Natural killer cell (primary cell): ENCODE results near the gene MELK. TPM values are rescaled to one million over a fixed set of nuclear protein-coding genes. Genes with fewer than 3 reads are reported as not detected.

Experiments
- ATAC-seq, 3 donors: fragments of 150-1000 bp in 2 of 3; fragments of 200-7000 bp in 1 of 3; cut with Tn5 transposase; 1 replicate in 1 of 3; 2 replicates in 2 of 3; pipeline ENCODE4 v1.10.0; 2021; ENCODE audit warnings: mild to moderate bottlenecking in 2 of 3, moderate library complexity in 2 of 3
- DNase-seq, 2 donors: peaks; one replicate each; pipeline versions ENCODE4 v3.0.0 to v3.0.0-alpha.2; 2013 to 2021; ENCODE audit warnings: mixed read lengths in 1 of 2
- H3K27ac ChIP-seq: one replicate; pipeline ENCODE4 v1.5.1; 2013; ENCODE audit warnings: mild to moderate bottlenecking, low read length
- H3K27me3 ChIP-seq: one replicate; pipeline ENCODE4 v1.6.1; 2013; ENCODE audit warnings: low read length; ENCODE audit not compliant: control insufficient read depth, insufficient read depth
- H3K36me3 ChIP-seq: one replicate; pipeline ENCODE4 v1.6.1; 2013; ENCODE audit warnings: low read length; ENCODE audit not compliant: control insufficient read depth, insufficient read depth
- H3K4me1 ChIP-seq: one replicate; pipeline ENCODE4 v1.6.1; 2013; ENCODE audit warnings: low read length; ENCODE audit not compliant: control insufficient read depth, insufficient read depth
- H3K4me3 ChIP-seq: one replicate; pipeline ENCODE4 v1.5.1; 2013; ENCODE audit warnings: low read length
- H3K9me3 ChIP-seq: one replicate; pipeline ENCODE4 v1.6.1; 2013; ENCODE audit warnings: low read length; ENCODE audit not compliant: control insufficient read depth, insufficient read depth
- H3K27ac Mint-ChIP-seq, 2 donors: one replicate each; pipeline ENCODE4 v1.8.0; 2022; ENCODE audit warnings: mild to moderate bottlenecking in 2 of 2, mixed read lengths in 2 of 2, moderate library complexity in 1 of 2
- H3K27me3 Mint-ChIP-seq, 2 donors: one replicate each; pipeline ENCODE4 v1.8.0; 2022; ENCODE audit warnings: low read depth in 2 of 2, mixed read lengths in 2 of 2
- H3K36me3 Mint-ChIP-seq: one replicate; pipeline ENCODE4 v1.8.0; 2022; ENCODE audit warnings: mixed read lengths
- H3K4me1 Mint-ChIP-seq, 2 donors: one replicate each; pipeline ENCODE4 v1.8.0; 2022; ENCODE audit warnings: mixed read lengths in 2 of 2
- H3K4me3 Mint-ChIP-seq: one replicate; pipeline ENCODE4 v1.8.0; 2022; ENCODE audit warnings: mild to moderate bottlenecking, moderate library complexity, mixed read lengths
- H3K9me3 Mint-ChIP-seq, 2 donors: one replicate each; pipeline ENCODE4 v1.8.0; 2022; ENCODE audit warnings: mixed read lengths in 2 of 2
- CTCF ChIP-seq: fragments of 200-600 bp; IDR thresholded peaks from one replicate; pipeline ENCODE4 v1.8.0; 2022; ENCODE audit warnings: antibody characterized with exemption
- WGBS: methylation state at CpG from one replicate; pipeline ENCODE4 v1.1.7; 2013; ENCODE audit warnings: missing lambda C conversion rate; ENCODE audit not compliant: insufficient coverage; 5-methylcytosine and 5-hydroxymethylcytosine counted together
- intact Hi-C: fragments of 100-400 bp; cut with micrococcal nuclease; formaldehyde crosslinking; loops from one replicate; pipeline ENCODE4 v1.14.2; 2022
- total RNA-seq, 4 donors: library from RNA; stranded (reverse); fragments of 120-200 nt in 1 of 4; gene quantifications; one replicate each; pipeline versions ENCODE4 v1.2.3 to v1.2.4, GENCODE V29; 2013 to 2022

Gene MELK
- total RNA-seq, 3 donors from 2014 or later (not counting 1 experiment from before 2014, with no cell fraction given): 1.3 to 1.6 (median 1.5) TPM

- intact Hi-C loops: no loop called here
- ATAC-seq (no peak), DNase-seq (no peak)
- no peak overlapping the region for H3K27ac ChIP-seq
- H3K36me3 ChIP-seq: no peaks in the 10 kb centered on the region
- Mint-ChIP-seq H3K4me3 (no peak overlapping the region), H3K9me3 (no peaks in the 10 kb centered on the region), H3K4me1 (no peaks in the 10 kb centered on the region), H3K27ac (no peak overlapping the region), H3K36me3 (no peaks in the 10 kb centered on the region), H3K27me3 (no peaks in the 10 kb centered on the region)
- WGBS: 100% methylated on average over 4 of the region's 7 CpGs
- no peak for TF ChIP-seq CTCF
- H3K4me3 ChIP-seq: no peak overlapping the region
- no peaks in the 10 kb centered on the region for H3K4me1 ChIP-seq
- no peaks in the 10 kb centered on the region for H3K9me3 ChIP-seq
- H3K27me3 ChIP-seq: no peaks in the 10 kb centered on the region
Measured at GRCh38 chr9:36656842-36657241, 84.1 kb downstream of the MELK start.

- 74% methylated on average over 6 of the region's 6 CpGs for WGBS
- no peak overlapping the region for H3K27ac Mint-ChIP-seq
- Histone ChIP-seq H3K27ac (no peak overlapping the region), H3K4me3 (no peak overlapping the region), H3K9me3 (no peaks in the 10 kb centered on the region), H3K36me3 (no peaks in the 10 kb centered on the region), H3K27me3 (no peaks in the 10 kb centered on the region), H3K4me1 (no peaks in the 10 kb centered on the region)
- H3K4me1 Mint-ChIP-seq: no peaks in the 10 kb centered on the region
- no peaks in the 10 kb centered on the region for H3K36me3 Mint-ChIP-seq
- intact Hi-C loops: no loop called here
- H3K4me3 Mint-ChIP-seq: no peak overlapping the region
- no peaks in the 10 kb centered on the region for H3K27me3 Mint-ChIP-seq
- DNase-seq: no peak
- no peak for ATAC-seq
- H3K9me3 Mint-ChIP-seq: no peaks in the 10 kb centered on the region
- no peak for TF ChIP-seq CTCF
Measured at GRCh38 chr9:36659500-36659899, 86.8 kb downstream of the MELK start.

- Histone ChIP-seq H3K4me1 (no peaks in the 10 kb centered on the region), H3K36me3 (no peaks in the 10 kb centered on the region), H3K27ac (no peak overlapping the region), H3K4me3 (no peak overlapping the region), H3K27me3 (no peaks in the 10 kb centered on the region), H3K9me3 (no peaks in the 10 kb centered on the region)
- H3K27ac Mint-ChIP-seq: no peak overlapping the region
- ATAC-seq (no peak), DNase-seq (no peak)
- intact Hi-C loops: no loop called here
- TF ChIP-seq CTCF: no peak
- no peaks in the 10 kb centered on the region for H3K36me3 Mint-ChIP-seq
- no peaks in the 10 kb centered on the region for H3K9me3 Mint-ChIP-seq
- no peak overlapping the region for H3K4me3 Mint-ChIP-seq
- H3K27me3 Mint-ChIP-seq: no peaks in the 10 kb centered on the region
- peaks cover 13 to 15% of the 10 kb centered on the region in 2 donors for H3K4me1 Mint-ChIP-seq
- WGBS: 100% methylated on average over 1 of the region's 1 CpG
Measured at GRCh38 chr9:36664806-36665205, 92.1 kb downstream of the MELK start.

GRCh38 chr9:36665387-36665786, 92.7 kb downstream of the MELK start:
- Mint-ChIP-seq H3K36me3 (no peaks in the 10 kb centered on the region), H3K27me3 (no peaks in the 10 kb centered on the region), H3K4me3 (no peak overlapping the region), H3K9me3 (no peaks in the 10 kb centered on the region), H3K4me1 (peaks cover 13 to 15% of the 10 kb centered on the region in 2 donors), H3K27ac (no peak overlapping the region)
- H3K27ac ChIP-seq: no peak overlapping the region
- H3K4me3 ChIP-seq: no peak overlapping the region
- H3K36me3 ChIP-seq: no peaks in the 10 kb centered on the region
- no peaks in the 10 kb centered on the region for H3K4me1 ChIP-seq
- WGBS: no CpG with 5 or more reads among the region's 2 CpGs
- DNase-seq (no peak), ATAC-seq (no peak)
- H3K27me3 ChIP-seq: no peaks in the 10 kb centered on the region
- TF ChIP-seq CTCF: no peak
- intact Hi-C loops: no loop called here
- H3K9me3 ChIP-seq: no peaks in the 10 kb centered on the region
